Naive thymus-derived CD4-positive, alpha-beta T cell (primary cell): Measurements from ENCODE around the gene ZNF529. TPM values are rescaled to one million over a fixed set of nuclear protein-coding genes. Genes with fewer than 3 reads are reported as not detected.

Experiments
- ATAC-seq: fragments of 150-1000 bp; cut with Tn5 transposase; 2 replicates; pipeline ENCODE4 v1.10.0; 2021; ENCODE audit warnings: mild to moderate bottlenecking, moderate library complexity
- CTCF ChIA-PET: fragments of 350-600 bp; sonication (Branson Sonifier 250); formaldehyde crosslinking; loops from one replicate; lab custom pipeline; 2021; ENCODE audit warnings: antibody characterized with exemption; lab: Charles Lee
- POLR2A ChIA-PET: fragments of 350-600 bp; sonication (Branson Sonifier 250); formaldehyde crosslinking; loops from one replicate; lab custom pipeline; 2021; ENCODE audit warnings: antibody characterized with exemption, inconsistent platforms; lab: Charles Lee
- DNase-seq, 9 donors: peaks; one replicate each; pipeline versions ENCODE4 v3.0.0 to v3.0.0-alpha.2; 2020 to 2022; ENCODE audit warnings: mixed read lengths in 1 of 9
- H3K27ac ChIP-seq: one replicate; pipeline ENCODE4 v1.7.0; 2013; ENCODE audit warnings: mild to moderate bottlenecking, low read depth, low read length, moderate library complexity
- H3K27me3 ChIP-seq, 2 donors: one replicate each; pipeline ENCODE4 v1.7.0; 2013; ENCODE audit warnings: low read length in 2 of 2, mild to moderate bottlenecking in 2 of 2, moderate library complexity in 2 of 2; ENCODE audit not compliant: control insufficient read depth in 2 of 2, insufficient read depth in 2 of 2
- H3K36me3 ChIP-seq, 3 experiments: 1 replicate in 2 of 3; 2 replicates in 1 of 3; pipeline ENCODE4 v1.7.0; 2013; ENCODE audit warnings: low read length in 3 of 3, mild to moderate bottlenecking in 3 of 3, moderate library complexity in 1 of 3; ENCODE audit not compliant: insufficient read depth in 3 of 3, control insufficient read depth in 2 of 3
- H3K4me1 ChIP-seq, 2 donors: one replicate each; pipeline ENCODE4 v1.7.0; 2013; ENCODE audit warnings: low read length in 2 of 2, mild to moderate bottlenecking in 2 of 2, moderate library complexity in 1 of 2; ENCODE audit not compliant: control insufficient read depth in 2 of 2, insufficient read depth in 2 of 2
- H3K4me3 ChIP-seq: 2 replicates; pipeline ENCODE4 v1.7.0; 2013; ENCODE audit warnings: mild to moderate bottlenecking, low read length
- H3K9me3 ChIP-seq, 3 experiments: 1 replicate in 2 of 3; 2 replicates in 1 of 3; pipeline ENCODE4 v1.7.0; 2013; ENCODE audit warnings: low read length in 3 of 3; ENCODE audit not compliant: control insufficient read depth in 2 of 3
- H3K27ac Mint-ChIP-seq, 9 donors: one replicate each; pipeline ENCODE4 v1.8.0; 2020 to 2022; ENCODE audit warnings: mixed read lengths in 9 of 9, mild to moderate bottlenecking in 8 of 9, moderate library complexity in 5 of 9, inconsistent platforms in 2 of 9
- H3K27me3 Mint-ChIP-seq, 5 donors: one replicate each; pipeline ENCODE4 v1.8.0; 2021 to 2022; ENCODE audit warnings: mixed read lengths in 5 of 5, mild to moderate bottlenecking in 1 of 5
- H3K36me3 Mint-ChIP-seq, 5 donors: one replicate each; pipeline ENCODE4 v1.8.0; 2020 to 2022; ENCODE audit warnings: mixed read lengths in 5 of 5, mild to moderate bottlenecking in 3 of 5, inconsistent platforms in 1 of 5
- H3K4me1 Mint-ChIP-seq, 7 donors: one replicate each; pipeline ENCODE4 v1.8.0; 2020 to 2022; ENCODE audit warnings: mixed read lengths in 7 of 7, mild to moderate bottlenecking in 3 of 7, inconsistent platforms in 1 of 7
- H3K4me3 Mint-ChIP-seq, 10 donors: one replicate each; pipeline ENCODE4 v1.8.0; 2020 to 2022; ENCODE audit warnings: mild to moderate bottlenecking in 10 of 10, mixed read lengths in 10 of 10, moderate library complexity in 6 of 10, inconsistent platforms in 2 of 10
- H3K9me3 Mint-ChIP-seq, 11 donors: one replicate each; pipeline ENCODE4 v1.8.0; 2020 to 2022; ENCODE audit warnings: mixed read lengths in 11 of 11, mild to moderate bottlenecking in 4 of 11, inconsistent platforms in 1 of 11, moderate library complexity in 1 of 11
- intact Hi-C, 2 donors: fragments of 100-400 bp; cut with micrococcal nuclease; formaldehyde crosslinking; loops; one replicate each; pipeline ENCODE4 v1.15.1; 2023
- polyA plus RNA-seq, 2 donors: library from polyadenylated mRNA; unstranded; fragments of 300-500 nt; fragmentation: Illumina TruSeq; gene quantifications; one replicate each; pipeline ENCODE4 v1.2.3, GENCODE V29; 2021
- total RNA-seq, 6 experiments: library from RNA in 5 of 6; stranded (reverse) in 5 of 6; gene quantifications; 1 replicate in 5 of 6; 2 replicates in 1 of 6; pipeline ENCODE4 v1.2.3 and lab custom pipeline; 2021 to 2026

ZNF529 gene
- total and polyA plus RNA-seq, 7 experiments from 2014 or later = 9.9 to 37.8 (median 22.7) TPM

- no peak overlapping the region for H3K4me3 ChIP-seq
Measured at GRCh38 chr19:36564391-36564790, 8.7 kb downstream of the ZNF529 start.

GRCh38 chr19:36547001-36547732 is 25.9 kb downstream of the ZNF529 start:
- peaks cover 18 to 100% (median 87%) of the 10 kb centered on the region in 11 donors for H3K9me3 Mint-ChIP-seq
- H3K4me3 Mint-ChIP-seq = no peak overlapping the region
- Histone ChIP-seq H3K4me1 (no peaks in the 10 kb centered on the region), H3K27ac (no peak overlapping the region), H3K9me3 (peaks cover 36 to 98% (median 45%) of the 10 kb centered on the region in 3 experiments), H3K36me3 (peaks cover 32 to 74% (median 50%) of the 10 kb centered on the region in 3 experiments), H3K4me3 (no peak overlapping the region), H3K27me3 (no peaks in the 10 kb centered on the region)
- no peak overlapping the region for H3K27ac Mint-ChIP-seq
- POLR2A ChIA-PET = interaction anchor here (1.2 kb wide), 1 partner anchor 58 kb away, joined by 4 read pairs; the partner anchor contains the start of gene ZNF382
- H3K27me3 Mint-ChIP-seq = no peaks in the 10 kb centered on the region
- ATAC-seq = no peak
- DNase-seq = no peak
- peaks cover 42 to 95% (median 89%) of the 10 kb centered on the region in 5 donors for H3K36me3 Mint-ChIP-seq
- intact Hi-C loops = no loop called here
- CTCF ChIA-PET = no interaction called here
- H3K4me1 Mint-ChIP-seq = no peaks in the 10 kb centered on the region

More at GRCh38 chr19:36564391-36564790, 8.7 kb downstream of the ZNF529 start:
- intact Hi-C loops = no loop called here
- peak overlapping the region in 2 of 10 donors; percentile 7 to 60 for H3K4me3 Mint-ChIP-seq
- peaks cover 0 to 19% (median 15%) of the 10 kb centered on the region in 7 donors for H3K4me1 Mint-ChIP-seq
- ATAC-seq (no peak), DNase-seq (no peak)
- H3K27ac Mint-ChIP-seq = no peak overlapping the region
- Histone ChIP-seq H3K27me3 (no peaks in the 10 kb centered on the region), H3K27ac (no peak overlapping the region), H3K9me3 (peaks cover 5 to 91% (median 29%) of the 10 kb centered on the region in 3 experiments), H3K4me1 (no peaks in the 10 kb centered on the region), H3K36me3 (peaks cover 6 to 83% (median 16%) of the 10 kb centered on the region in 3 experiments)
- ChIA-PET CTCF (no interaction called here), POLR2A (interaction anchor here (1.4 kb wide), 1 partner anchor 9 kb away, joined by 3 read pairs; no protein-coding TSS in a partner anchor)
- H3K27me3 Mint-ChIP-seq = no peaks in the 10 kb centered on the region
- H3K9me3 Mint-ChIP-seq = peaks cover 15 to 100% (median 77%) of the 10 kb centered on the region in 11 donors
- peaks cover 49 to 96% (median 89%) of the 10 kb centered on the region in 5 donors for H3K36me3 Mint-ChIP-seq

GRCh38 chr19:36528921-36529518 is 44.1 kb downstream of the ZNF529 start:
- Histone ChIP-seq H3K9me3 (peaks cover 0 to 34% (median 8%) of the 10 kb centered on the region in 3 experiments), H3K4me1 (peaks cover 4 to 11% of the 10 kb centered on the region in 2 donors), H3K27ac (peak overlapping the region; percentile 83), H3K27me3 (no peaks in the 10 kb centered on the region), H3K36me3 (peaks cover 0 to 20% (median 8%) of the 10 kb centered on the region in 3 experiments), H3K4me3 (peak overlapping the region; percentile 91)
- Mint-ChIP-seq H3K4me3 (peak overlapping the region; percentile 88 to 100 (median 98)), H3K4me1 (peaks cover 15 to 31% (median 23%) of the 10 kb centered on the region in 7 donors), H3K36me3 (peaks cover 5 to 46% (median 42%) of the 10 kb centered on the region in 5 donors), H3K9me3 (peaks cover 0 to 86% (median 38%) of the 10 kb centered on the region in 11 donors), H3K27ac (peak overlapping the region; percentile 84 to 99 (median 96)), H3K27me3 (no peaks in the 10 kb centered on the region)
- CTCF ChIA-PET = no interaction called here
- DNase-seq (peak in 1 of 9 donors; percentile 0), ATAC-seq (peak; percentile 19)
- intact Hi-C loops = loop anchor here (1.0 to 5.0 kb wide), 25 partner anchors 40 to 1065 kb away; partner anchors contain the start of genes ZFP14 (in 2 of the 2), ZFP82 (in 2 of the 2), ZNF345 (in 2 of the 2) and ZNF382 (in 2 of the 2)
- POLR2A ChIA-PET = interaction anchor here (0.6 to 3.0 kb wide), 14 partner anchors 40 to 1066 kb away, joined by 3 to 26 read pairs (median 4); partner anchors contain the start of genes ZNF146, ZNF345, ZNF382 and ZNF383

- POLR2A ChIA-PET = interaction anchor here (0.7 to 3.0 kb wide), 14 partner anchors 20 to 1066 kb away, joined by 3 to 26 read pairs (median 4); partner anchors contain the start of genes ZNF146, ZNF345, ZNF382 and ZNF527
- Histone ChIP-seq H3K4me1 (peaks cover 4 to 11% of the 10 kb centered on the region in 2 donors), H3K27me3 (no peaks in the 10 kb centered on the region), H3K36me3 (peaks cover 0 to 16% (median 8%) of the 10 kb centered on the region in 3 experiments), H3K9me3 (peaks cover 0 to 33% (median 4%) of the 10 kb centered on the region in 3 experiments), H3K4me3 (peak within 1 kb of the TSS; percentile 91), H3K27ac (peak within 1 kb of the TSS; percentile 83)
- Mint-ChIP-seq H3K4me1 (peaks cover 15 to 31% (median 23%) of the 10 kb centered on the region in 7 donors), H3K27ac (peak within 1 kb of the TSS; percentile 84 to 99 (median 96)), H3K4me3 (peak within 1 kb of the TSS; percentile 88 to 100 (median 98)), H3K9me3 (peaks cover 0 to 86% (median 36%) of the 10 kb centered on the region in 11 donors), H3K27me3 (no peaks in the 10 kb centered on the region), H3K36me3 (peaks cover 9 to 46% (median 40%) of the 10 kb centered on the region in 5 donors)
- DNase-seq (peak; percentile 81 to 94 (median 90)), ATAC-seq (peak; percentile 95)
- CTCF ChIA-PET = no interaction called here
- intact Hi-C loops = loop anchor here (1.0 to 5.0 kb wide), 25 partner anchors 39 to 1066 kb away; partner anchors contain the start of genes ZFP14 (in 2 of the 2), ZFP82 (in 2 of the 2), ZNF345 (in 2 of the 2) and ZNF382 (in 2 of the 2)
Measured at GRCh38 chr19:36528194-36528920, 44.7 kb downstream of the ZNF529 start, which contains the start of gene ZNF260. ZNF260 (minus strand) TSS chr19:36528271; CDS start chr19:36515238, 13,033 bp downstream.

GRCh38 chr19:36527873-36528193 is 45.3 kb downstream of the ZNF529 start:
- Mint-ChIP-seq H3K4me3 (peak overlapping the region; percentile 88 to 100 (median 98)), H3K4me1 (peaks cover 15 to 32% (median 27%) of the 10 kb centered on the region in 7 donors), H3K36me3 (peaks cover 13 to 47% (median 44%) of the 10 kb centered on the region in 5 donors), H3K27ac (peak overlapping the region; percentile 84 to 99 (median 96)), H3K9me3 (peaks cover 4 to 86% (median 40%) of the 10 kb centered on the region in 11 donors), H3K27me3 (no peaks in the 10 kb centered on the region)
- H3K9me3 ChIP-seq = peaks cover 0 to 35% (median 4%) of the 10 kb centered on the region in 3 experiments
- intact Hi-C loops = loop anchor here (1.0 to 5.0 kb wide), 26 partner anchors 39 to 1066 kb away; partner anchors contain the start of genes ZFP14 (in 2 of the 2), ZFP82 (in 2 of the 2), ZNF345 (in 2 of the 2) and ZNF382 (in 2 of the 2)
- no peaks in the 10 kb centered on the region for H3K27me3 ChIP-seq
- POLR2A ChIA-PET = interaction anchor here (0.7 to 3.0 kb wide), 11 partner anchors 21 to 1067 kb away, joined by 3 to 26 read pairs (median 8); partner anchors contain the start of genes ZNF146, ZNF345, ZNF382 and ZNF527
- peaks cover 4 to 11% of the 10 kb centered on the region in 2 donors for H3K4me1 ChIP-seq
- CTCF ChIA-PET = no interaction called here
- ATAC-seq = no peak
- DNase-seq = peak in 1 of 9 donors; percentile 0
- peak overlapping the region; percentile 83 for H3K27ac ChIP-seq
- peak overlapping the region; percentile 91 for H3K4me3 ChIP-seq
- H3K36me3 ChIP-seq = peaks cover 0 to 21% (median 8%) of the 10 kb centered on the region in 3 experiments
